KG1 (cell line): ENCODE results near the gene ZNRF3.

ENCODE experiments used
- DNase-seq: peaks from one replicate; lab custom pipeline; 2025; lab: John Stamatoyannopoulos, UW

ZNRF3 gene

DNA sequence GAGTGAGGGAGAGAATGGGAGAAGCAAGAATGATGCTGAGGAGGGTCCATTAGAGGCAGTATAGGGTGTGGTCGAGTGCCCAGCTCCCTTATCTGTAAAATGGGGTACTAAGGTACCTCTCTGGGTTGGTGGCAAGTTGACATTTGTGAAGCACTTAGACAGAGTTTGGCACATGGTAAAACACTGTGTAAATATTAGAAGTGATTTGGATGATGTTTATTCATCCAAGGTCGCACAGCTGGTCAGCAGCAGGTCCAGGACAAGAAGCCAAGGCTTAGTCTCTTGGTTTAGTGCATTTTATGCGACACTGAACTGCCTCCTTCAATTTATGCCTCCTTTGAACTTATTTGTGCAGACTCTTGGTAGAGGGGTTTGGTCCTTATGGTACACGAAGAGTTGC, 208.9 kb downstream of the ZNRF3 start:
- DNase-seq = no peak

DNA sequence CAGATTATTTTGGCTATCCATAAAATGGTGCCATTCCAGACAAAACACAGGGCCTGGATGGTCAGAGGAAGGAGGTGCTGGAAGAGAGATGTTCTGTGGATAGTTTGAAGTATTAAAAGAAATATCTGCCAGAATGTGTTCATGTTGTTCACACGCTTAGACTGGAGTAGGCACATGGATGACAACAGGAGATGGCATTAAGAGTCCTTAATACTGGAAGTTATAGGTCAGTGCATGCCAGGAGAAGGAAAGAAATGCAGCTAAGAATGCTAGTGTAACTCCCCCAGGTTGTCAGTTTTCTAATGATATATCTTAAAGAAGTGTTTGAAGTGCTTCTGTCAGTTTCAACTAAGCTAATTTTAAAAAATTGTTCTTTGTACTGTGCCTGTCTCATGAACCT, 209.7 kb downstream of the ZNRF3 start:
- DNase-seq = no peak

- DNase-seq = no peak
Observed at GRCh38 chr22:29093501-29094300, 210.3 kb downstream of the ZNRF3 start.

GRCh38 chr22:29095459-29095858, 212.1 kb downstream of the ZNRF3 start:
- DNase-seq = no peak

GRCh38 chr22:29096736-29097669, 213.6 kb downstream of the ZNRF3 start:
- DNase-seq = no peak

DNA sequence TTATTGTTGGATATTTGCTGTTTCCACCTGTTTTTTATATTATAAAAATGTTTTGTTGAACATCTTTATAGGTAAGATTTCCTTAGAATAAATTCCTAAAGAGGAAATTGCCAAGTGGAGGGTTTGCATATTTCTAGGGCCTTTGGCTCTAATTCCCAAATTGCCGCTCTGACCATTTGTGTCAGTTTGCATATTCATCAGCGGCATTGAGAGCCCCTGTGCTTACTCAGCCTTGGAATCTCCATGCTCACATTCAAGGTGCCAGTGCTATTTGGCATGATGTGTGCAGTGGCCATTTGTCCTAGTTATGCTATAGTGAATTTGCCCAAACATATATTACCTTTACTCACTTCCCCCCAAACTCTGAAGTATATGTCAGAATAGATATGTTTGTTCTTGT, 214.9 kb downstream of the ZNRF3 start:
- DNase-seq = no peak

DNA sequence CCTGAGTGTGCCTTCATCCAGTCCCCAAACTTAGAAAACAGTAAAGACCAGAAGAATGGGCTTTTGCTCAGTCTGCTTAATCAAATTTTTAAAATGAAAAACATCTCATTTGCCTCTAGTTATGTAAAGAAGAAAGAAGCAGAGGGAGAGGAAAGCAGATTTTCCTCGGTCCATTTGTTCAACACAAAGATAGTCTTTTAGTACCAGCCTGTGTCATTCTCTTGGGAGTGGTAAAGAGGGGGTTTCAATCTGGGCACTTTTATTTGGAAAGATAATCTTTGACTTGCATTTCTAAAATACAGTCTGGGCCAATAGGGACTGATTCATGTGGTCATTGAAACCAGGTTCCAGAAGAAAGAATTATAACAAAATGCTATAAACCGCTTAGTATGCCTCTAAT, 218.9 kb downstream of the ZNRF3 start:
- DNase-seq = no peak

DNA sequence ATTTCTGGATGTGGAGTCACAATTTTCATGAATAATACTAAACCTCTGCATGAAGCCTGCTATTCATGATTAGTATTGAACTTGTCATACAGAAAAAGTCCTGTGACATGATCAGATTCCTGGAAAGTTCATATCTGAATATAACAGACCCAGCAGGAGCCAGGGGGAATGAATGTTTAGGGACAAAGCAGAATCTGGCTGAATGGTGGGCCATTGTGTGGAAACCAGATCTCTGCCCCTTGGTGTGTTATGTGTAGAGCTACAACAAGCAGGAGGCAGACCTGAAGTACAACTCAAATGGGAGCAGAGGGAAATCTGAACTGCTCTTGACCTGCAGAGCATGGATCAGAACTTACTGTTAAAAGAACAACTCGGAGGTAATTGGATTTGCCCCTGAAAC, 219.7 kb downstream of the ZNRF3 start:
- no peak for DNase-seq

DNA sequence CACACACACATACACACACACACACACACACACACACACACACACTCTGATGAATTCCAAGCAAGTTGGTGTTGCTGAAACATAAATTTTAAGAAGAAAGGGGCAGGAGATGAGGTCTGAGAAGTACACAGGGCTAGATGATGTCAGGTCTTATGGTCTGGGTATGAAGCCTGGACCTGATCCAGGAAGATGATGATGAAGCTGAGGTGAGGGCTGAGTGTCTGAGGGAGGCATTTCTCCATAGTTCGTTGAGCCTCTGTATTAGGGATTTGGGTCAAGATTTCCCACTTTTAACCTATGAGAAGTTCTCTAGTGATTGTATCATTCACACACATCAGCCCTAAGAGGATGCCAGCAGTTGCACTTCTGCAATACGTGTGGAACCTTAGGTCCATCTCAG, 222.1 kb downstream of the ZNRF3 start:
- DNase-seq = no peak

DNA sequence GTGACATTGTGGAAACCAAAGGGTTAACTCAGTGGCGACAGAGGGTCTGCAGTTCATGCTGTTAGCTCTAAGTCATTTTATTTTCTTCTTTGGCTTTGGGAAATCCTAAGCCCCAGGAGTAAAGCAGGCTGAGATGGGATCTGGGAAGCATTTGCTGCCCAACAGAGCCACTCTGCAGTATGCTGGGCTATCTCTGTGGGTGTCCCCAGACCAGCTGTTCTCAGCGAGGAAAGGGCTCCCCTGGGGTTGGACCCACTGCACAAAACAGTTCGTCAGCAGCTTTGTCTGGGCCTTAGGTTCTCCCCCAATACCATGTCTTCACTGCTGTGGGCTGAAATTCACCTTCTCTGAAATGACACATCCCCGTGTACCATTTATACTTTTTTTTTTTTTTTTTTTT, 223.5 kb downstream of the ZNRF3 start:
- DNase-seq = no peak
